Thyroid gland (tissue), 4 donors: ENCODE data around the gene KIF3A. TPM values are rescaled to one million over a fixed set of nuclear protein-coding genes. Genes with fewer than 3 reads are reported as not detected.
A peak's percentile ranks its signal among the peaks of the same experiment; 100 is the strongest.

ENCODE experiments used
- DNase-seq, 2 donors: peaks; one replicate each; pipeline ENCODE4 v3.0.0-alpha.2; 2019
- H3K27ac ChIP-seq, 3 donors: fragments of 200-600 bp; sonication (generic); 1 replicate in 2 of 3; 2 replicates in 1 of 3; pipeline ENCODE4 v1.5.1; 2016 to 2019; ENCODE audit warnings: mild to moderate bottlenecking in 1 of 3, moderate library complexity in 1 of 3
- H3K27me3 ChIP-seq: fragments of 200-600 bp; sonication (generic); one replicate; pipeline ENCODE4 v1.5.1; 2019
- H3K36me3 ChIP-seq, 2 donors: fragments of 200-600 bp; sonication (generic); one replicate each; pipeline ENCODE4 v1.5.1; 2016 to 2019
- H3K4me1 ChIP-seq, 2 donors: fragments of 200-600 bp; sonication (generic); one replicate each; pipeline ENCODE4 v1.5.1; 2017 to 2019
- H3K4me3 ChIP-seq, 3 donors: fragments of 200-600 bp; sonication (generic); replicated peaks in 1 of 3; 1 replicate in 2 of 3; 2 replicates in 1 of 3; pipeline ENCODE4 v1.5.1; 2016; ENCODE audit warnings: mild to moderate bottlenecking in 1 of 3
- H3K9me3 ChIP-seq: fragments of 200-600 bp; sonication (generic); one replicate; pipeline ENCODE4 v1.5.1; 2017
- POLR2A ChIP-seq, 2 donors: fragments of 450-650 bp; IDR thresholded peaks; one replicate each; pipeline ENCODE4 v1.6.1; 2017; ENCODE audit warnings: antibody characterized with exemption in 2 of 2, mild to moderate bottlenecking in 2 of 2, moderate library complexity in 1 of 2
- WGBS, 2 donors: methylation state at CpG; one replicate each; pipeline ENCODE4 v1.1.5; 2017; 5-methylcytosine and 5-hydroxymethylcytosine counted together
- intact Hi-C: fragments of 100-400 bp; cut with DNase I; formaldehyde crosslinking; loops from one replicate; pipeline ENCODE4 v1.15.1; 2023
- total RNA-seq, 4 donors: library from RNA; depleted of rRNA; stranded (reverse); fragments of >200 nt; gene quantifications; one replicate each; pipeline ENCODE4 v1.2.3, GENCODE V29; 2016
- TF ChIP-seq, protein P1 (sequence below), 6 experiments: fragments of 200-600 bp in 3 of 6; fragments of 450-650 bp in 3 of 6; sonication (generic) in 3 of 6; IDR thresholded peaks; one replicate each; pipeline ENCODE4 v1.5.1; 2016 to 2019; ENCODE audit warnings: antibody characterized with exemption in 6 of 6, mild to moderate bottlenecking in 2 of 6, inconsistent platforms in 1 of 6, moderate library complexity in 1 of 6

KIF3A gene
- total RNA-seq, 4 donors from 2014 or later = 8.2 to 12.2 (median 10.5) TPM

DNA sequence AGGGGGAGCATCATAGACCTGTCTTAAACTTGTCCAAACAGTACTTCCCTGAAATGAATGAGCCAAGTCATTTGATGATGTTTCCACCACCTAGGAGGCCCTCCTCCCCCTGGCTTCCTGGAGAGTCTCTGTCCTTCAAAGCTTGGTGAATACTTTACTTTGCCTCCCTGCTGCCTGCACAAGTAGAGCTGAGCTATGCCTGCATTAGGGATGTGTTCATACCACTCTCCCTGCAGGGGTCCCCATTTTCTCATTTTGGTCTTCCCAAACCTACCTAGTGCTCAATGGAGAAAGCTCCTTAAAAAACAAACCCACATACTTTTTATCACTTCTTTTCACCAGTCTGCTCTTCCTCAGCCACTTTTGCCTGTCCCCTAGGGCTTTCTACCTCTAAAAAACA is 17.6 kb upstream of the KIF3A start:
- Histone ChIP-seq H3K9me3 (no peaks in the 10 kb centered on the region), H3K27ac (no peak overlapping the region), H3K4me1 (peaks cover 5 to 12% of the 10 kb centered on the region in 2 donors), H3K4me3 (no peak overlapping the region), H3K36me3 (peaks cover 18 to 21% of the 10 kb centered on the region in 2 donors), H3K27me3 (no peaks in the 10 kb centered on the region)
- no peak for DNase-seq
- intact Hi-C loops = no loop called here
- TF ChIP-seq, protein P1, sequence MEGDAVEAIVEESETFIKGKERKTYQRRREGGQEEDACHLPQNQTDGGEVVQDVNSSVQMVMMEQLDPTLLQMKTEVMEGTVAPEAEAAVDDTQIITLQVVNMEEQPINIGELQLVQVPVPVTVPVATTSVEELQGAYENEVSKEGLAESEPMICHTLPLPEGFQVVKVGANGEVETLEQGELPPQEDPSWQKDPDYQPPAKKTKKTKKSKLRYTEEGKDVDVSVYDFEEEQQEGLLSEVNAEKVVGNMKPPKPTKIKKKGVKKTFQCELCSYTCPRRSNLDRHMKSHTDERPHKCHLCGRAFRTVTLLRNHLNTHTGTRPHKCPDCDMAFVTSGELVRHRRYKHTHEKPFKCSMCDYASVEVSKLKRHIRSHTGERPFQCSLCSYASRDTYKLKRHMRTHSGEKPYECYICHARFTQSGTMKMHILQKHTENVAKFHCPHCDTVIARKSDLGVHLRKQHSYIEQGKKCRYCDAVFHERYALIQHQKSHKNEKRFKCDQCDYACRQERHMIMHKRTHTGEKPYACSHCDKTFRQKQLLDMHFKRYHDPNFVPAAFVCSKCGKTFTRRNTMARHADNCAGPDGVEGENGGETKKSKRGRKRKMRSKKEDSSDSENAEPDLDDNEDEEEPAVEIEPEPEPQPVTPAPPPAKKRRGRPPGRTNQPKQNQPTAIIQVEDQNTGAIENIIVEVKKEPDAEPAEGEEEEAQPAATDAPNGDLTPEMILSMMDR (IDR thresholded peaks at IDR 0.05) = peak in 2 of 6 experiments; percentile 12 to 15
- TF ChIP-seq POLR2A (IDR thresholded peaks at IDR 0.05) = no peak

DNA sequence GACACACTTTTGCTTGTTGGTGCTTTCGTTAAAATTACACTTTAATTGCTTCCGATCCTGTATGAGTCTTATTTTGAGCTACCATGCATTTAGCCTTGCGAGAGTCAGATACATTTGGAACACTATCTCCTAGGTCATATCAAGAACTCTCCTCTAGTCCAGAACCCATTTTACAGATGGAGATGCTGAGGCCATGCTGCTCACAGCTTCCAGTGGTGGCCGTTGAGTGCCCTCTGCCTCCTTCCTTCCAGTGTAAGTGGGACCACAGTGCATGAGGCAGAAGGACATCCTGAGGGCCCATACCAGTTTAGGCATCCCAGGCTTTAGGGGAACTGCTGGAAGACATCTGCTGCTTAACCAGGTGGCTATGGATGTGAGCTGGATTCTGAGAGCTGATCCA is 16.8 kb upstream of the KIF3A start:
- Histone ChIP-seq H3K4me3 (no peak overlapping the region), H3K27ac (no peak overlapping the region), H3K36me3 (peaks cover 15% of the 10 kb centered on the region in 2 donors), H3K27me3 (no peaks in the 10 kb centered on the region), H3K4me1 (peaks cover 5 to 12% of the 10 kb centered on the region in 2 donors), H3K9me3 (no peaks in the 10 kb centered on the region)
- WGBS, 2 donors = 96 to 99% methylated on average over 4 of the region's 4 CpGs
- TF ChIP-seq POLR2A (IDR thresholded peaks at IDR 0.05) = no peak
- TF ChIP-seq, protein P1 (IDR thresholded peaks at IDR 0.05) = no peak
- DNase-seq = no peak
- intact Hi-C loops = no loop called here

DNA sequence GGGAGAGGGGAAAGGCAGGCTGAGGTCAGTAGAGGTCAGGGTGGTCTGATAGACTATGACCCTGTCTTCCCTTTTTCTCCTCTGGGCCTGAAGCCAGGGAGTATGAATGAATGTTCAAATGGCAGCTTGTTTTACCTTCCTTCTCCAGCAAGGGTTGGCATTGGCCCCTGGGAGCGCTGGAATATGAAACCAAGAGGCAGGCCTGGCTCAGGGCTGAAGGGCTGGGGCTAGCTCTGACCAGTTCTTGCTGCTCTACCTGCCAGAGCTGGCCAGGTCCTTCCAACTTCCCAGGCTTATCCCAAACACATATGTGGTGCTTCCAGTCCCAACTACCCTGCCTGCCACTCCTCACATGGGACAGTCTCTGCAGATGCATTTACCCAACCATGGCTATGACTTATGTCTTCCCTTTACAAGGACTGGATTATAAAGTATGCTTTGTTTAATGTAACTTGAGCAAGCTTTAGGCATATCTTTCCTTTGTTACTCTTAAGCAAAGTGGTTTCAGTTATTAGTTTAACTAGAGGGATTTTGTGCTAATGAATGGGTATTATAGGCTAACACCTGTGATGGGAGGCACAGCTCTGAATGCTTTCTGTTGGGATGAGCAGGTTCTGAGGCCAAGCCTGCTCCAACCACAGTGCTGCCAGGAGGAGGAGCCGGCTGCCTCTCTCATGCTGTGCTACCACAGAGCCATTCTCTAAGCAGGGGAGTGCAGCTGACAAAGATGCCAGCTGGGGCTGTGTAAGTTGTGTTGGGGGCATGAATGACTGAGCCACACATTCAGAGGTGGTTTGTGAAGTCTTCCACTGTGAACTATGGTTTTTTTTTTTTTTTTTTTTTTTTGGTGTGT is 16.0 kb upstream of the KIF3A start:
- intact Hi-C loops = no loop called here
- H3K9me3 ChIP-seq = no peaks in the 10 kb centered on the region
- TF ChIP-seq POLR2A (IDR thresholded peaks at IDR 0.05) = no peak
- TF ChIP-seq, protein P1 (IDR thresholded peaks at IDR 0.05) = no peak
- peak overlapping the region in 2 of 3 donors; percentile 30 to 34 for H3K27ac ChIP-seq
- H3K27me3 ChIP-seq = no peaks in the 10 kb centered on the region
- peaks cover 7 to 8% of the 10 kb centered on the region in 2 donors for H3K36me3 ChIP-seq
- H3K4me1 ChIP-seq = peaks cover 5 to 12% of the 10 kb centered on the region in 2 donors
- no peak overlapping the region for H3K4me3 ChIP-seq
- 37 to 69% methylated on average over 2 of the region's 2 CpGs for WGBS, 2 donors
- DNase-seq = peak; percentile 72 to 90

DNA sequence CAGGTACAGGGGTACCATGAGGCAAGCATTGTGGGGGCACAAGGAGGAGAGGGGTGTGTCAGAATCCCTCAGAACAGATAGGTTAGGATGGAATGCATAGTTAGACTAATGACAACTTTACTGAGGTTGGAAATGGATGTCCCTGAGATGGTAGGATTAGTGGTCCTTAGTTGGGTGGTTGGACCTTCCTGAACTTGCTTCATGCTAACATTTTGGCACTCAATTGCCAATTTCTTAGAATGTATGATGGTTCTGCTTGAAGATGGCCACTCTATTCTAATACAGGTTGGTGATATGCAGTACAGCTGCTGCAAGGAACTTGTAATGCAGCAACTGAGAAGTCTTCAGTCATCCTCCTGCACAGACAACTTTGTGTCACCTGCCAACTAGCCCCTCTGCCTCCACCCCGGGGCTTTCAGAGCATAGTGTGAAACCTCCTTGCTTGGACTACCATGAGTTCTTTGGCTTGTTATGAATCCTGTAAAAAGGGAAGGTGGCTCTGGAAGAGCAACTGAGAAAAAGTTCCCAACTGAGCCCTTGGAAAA is 15.3 kb upstream of the KIF3A start:
- intact Hi-C loops = no loop called here
- H3K36me3 ChIP-seq = peaks cover under 1 to 2% of the 10 kb centered on the region in 2 donors
- no peaks in the 10 kb centered on the region for H3K27me3 ChIP-seq
- peak overlapping the region in 1 of 3 donors; percentile 34 for H3K27ac ChIP-seq
- H3K4me3 ChIP-seq = no peak overlapping the region
- 89 to 100% methylated on average over 1 of the region's 1 CpG for WGBS, 2 donors
- peaks cover 5 to 13% of the 10 kb centered on the region in 2 donors for H3K4me1 ChIP-seq
- H3K9me3 ChIP-seq = no peaks in the 10 kb centered on the region
- TF ChIP-seq, protein P1 (IDR thresholded peaks at IDR 0.05) = no peak
- no peak for TF ChIP-seq POLR2A (IDR thresholded peaks at IDR 0.05)
- DNase-seq = no peak
